ENCODE data around the gene ZNF709.
"Not testable (repeated sequence)": the region's sequence is repeated elsewhere in the genome, so short reads cannot be mapped to it uniquely, and the experiment has no call there.

ZNF709 gene

DNA sequence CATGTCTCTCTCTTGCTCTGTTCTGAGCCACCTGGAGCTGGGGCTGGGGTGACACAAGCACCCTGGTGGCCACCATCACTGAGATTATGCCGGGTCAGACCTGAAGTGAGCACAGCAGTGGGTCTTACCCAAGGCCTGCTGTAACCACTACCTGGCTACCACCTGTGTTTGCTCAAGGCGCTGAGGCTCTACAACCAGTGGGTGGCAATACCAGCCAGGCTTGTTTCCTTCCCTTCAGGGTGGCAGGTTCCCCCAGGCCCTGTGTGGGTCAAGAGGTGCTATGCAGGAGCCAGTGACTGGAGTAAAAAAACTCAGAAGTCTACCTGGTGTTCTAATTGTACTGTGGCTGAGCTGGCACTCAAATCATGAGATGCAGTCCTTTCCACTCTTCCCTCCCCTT lies 35.8 kb downstream of the ZNF709 start:
- DNase-seq: no peak

DNA sequence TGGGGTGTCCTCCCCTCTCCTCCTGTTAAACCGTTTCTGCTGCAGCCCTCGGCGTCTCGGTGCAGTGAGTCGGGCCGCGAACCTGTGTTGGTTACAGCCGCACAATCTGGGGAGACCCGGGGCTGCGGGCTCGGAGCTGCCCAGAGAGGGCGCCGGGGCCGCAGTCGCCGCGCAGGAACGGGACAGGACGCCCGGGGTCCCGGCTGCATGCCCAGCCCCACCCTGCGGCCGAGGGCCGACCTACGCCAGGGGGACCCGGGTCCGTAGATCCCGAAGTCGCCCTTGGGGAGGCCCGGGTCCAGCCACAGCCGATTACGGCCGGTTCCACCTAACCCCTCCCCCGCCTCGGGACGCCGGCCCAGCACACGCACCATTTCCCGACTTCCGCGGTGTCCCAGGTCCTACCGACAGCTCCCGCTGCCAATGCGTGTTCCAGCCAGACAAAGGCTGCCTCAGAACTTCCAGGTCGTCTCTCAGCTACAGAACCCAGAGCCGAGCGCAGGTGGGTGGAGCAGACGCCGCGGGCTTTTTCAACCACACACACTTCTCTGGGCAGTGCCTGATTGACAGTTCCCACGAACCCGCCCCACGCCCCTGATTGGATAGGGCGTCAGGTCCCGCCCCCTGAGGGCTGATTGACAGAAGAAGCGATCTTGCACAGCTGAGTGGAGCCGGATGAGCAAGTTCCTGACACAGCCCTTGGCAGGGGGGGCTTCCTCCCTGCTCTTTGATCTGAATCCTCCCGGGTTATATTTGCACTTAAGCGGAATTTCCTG lies 43.9 kb downstream of the ZNF709 start, which contains the start of gene ZNF443:
ZNF443 (minus strand) TSS at position 481 of the 776 bp plus-strand sequence; CDS start at position 374, 107 bp downstream.
- DNase-seq: peak; percentile 99

DNA sequence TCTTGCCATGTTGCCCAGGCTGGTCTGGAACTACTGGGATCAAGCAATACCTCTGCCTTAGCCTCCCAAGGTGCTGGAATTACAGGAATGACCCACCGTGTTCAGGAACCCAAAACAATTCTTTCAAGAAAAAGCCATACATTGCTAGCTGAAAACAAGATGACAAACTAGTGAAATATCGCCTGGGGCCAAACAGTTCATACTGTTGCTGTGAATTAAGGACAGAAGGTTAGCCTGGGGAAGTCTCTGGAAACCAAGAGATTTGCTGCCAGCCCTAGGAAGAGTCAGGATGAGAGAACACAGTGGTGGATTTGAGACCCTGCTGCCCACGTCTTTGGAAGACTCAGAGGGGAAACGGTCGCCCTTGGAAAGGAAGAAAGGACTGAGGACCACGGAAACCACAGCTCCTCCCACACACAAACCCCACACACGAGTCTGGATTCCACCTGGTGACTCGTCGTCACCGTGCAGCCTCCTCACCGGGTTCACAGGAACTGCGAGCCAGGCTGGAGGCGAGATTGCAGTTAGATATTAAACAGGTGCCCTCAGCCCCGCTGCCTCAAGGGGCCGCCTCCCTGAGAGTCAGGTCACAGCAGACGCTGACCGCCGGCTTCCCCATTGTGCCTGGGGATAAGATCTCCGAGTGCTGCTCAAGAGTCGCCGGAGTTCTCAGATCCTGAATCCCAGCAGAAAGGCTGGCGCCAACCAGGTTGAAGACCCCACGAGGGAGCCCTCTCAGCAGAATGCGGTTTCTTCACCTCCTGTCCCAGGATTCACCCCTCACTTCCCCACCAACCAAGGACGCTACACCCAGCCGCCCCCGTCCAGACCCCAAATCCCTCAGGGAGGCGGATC lies 44.7 kb downstream of the ZNF709 start:
- DNase-seq: peak; percentile 14

DNA sequence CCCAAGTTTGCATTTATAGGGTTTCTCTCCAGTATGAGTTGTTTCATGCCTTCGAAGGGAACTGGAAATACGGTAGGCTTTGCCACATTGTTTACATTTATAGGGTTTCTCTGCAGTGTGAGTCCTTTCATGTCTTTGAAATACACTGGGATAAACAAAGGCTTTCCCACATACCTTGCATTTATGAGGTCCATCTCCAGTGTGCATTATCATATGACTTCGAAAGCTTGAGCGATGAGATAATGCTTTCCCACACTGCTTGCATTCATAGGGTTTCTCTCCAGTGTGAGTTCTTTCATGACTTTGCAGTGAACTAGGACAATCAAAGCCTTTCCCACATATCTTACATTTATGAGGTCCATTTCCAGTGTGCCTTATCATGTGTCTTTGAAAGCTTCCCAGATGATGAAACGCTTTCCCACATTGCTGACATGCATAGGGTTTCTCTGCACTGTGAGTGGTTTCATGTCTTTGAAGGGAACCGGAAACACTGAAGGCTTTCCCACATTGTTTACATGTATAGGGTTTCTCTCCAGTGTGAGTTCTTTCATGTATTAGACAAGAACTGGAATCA lies 53.8 kb downstream of the ZNF709 start:
- DNase-seq: not testable (repeated sequence)

DNA sequence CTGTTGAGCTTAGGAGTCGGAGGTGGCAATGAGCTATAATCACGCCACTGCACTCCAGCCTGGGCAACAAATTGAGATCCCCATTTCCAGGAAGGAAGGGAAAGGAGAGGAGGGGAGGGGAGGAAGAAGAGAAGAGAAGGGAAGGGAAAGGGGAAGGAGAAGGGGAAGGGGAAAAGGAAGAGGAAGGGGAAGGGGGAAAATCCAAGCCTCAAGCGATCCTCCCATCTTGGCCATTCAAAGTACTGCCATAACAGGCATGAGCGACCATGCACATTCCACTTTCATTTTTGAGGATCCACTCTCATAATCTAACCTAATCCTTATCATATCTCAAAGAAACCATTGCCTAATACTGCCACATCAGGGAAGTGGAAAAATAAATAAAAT lies 58.7 kb downstream of the ZNF709 start:
- no peak for DNase-seq

DNA sequence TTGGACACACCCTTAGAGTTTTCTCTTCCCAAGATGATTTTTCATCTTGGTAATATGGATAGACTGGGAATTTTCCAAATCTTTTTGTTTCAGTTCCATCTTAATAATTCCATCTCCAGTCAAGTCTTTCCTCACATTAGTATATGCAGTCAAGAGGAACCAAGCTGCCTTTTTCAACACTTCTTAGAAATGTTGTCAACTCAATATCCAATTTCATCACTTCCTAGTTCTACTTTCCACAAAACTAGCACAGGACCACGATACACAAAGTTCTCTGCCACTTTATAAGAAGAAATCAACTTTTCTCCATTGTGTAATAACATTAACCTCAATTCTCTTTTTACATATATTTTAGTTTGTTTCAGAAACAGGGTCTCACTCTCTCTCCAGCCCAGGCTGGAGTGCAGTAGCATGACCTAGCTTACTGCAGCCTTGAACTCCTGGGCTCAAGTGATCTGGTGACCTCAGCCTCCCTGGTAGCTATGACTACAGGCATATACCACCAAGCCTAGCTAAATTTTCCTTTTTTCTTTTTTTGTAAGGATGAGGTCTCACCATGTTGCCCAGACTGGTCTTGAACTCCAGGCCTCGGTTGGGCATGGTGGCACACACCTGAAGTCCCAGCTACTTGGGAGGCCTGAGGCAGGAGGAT lies 59.3 kb downstream of the ZNF709 start:
- no peak for DNase-seq

DNA sequence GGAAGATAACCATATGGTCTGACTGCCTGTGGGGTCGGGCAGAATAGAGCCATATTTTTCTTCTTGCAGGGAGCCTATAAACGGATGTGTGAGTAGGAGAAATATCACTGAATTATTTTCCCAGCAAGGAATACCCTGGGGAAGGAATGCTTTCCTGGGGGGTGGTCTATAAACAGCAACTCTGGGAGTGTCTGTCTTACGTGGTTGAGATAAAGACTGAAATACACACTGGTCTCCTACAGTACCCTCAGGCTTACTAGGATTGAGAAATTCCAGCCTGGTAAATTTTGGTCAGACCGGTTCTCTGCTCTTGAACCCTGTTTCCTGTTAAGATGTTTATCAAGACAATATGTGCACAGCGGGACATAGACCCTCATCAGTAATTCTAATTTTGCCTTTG lies 67.3 kb downstream of the ZNF709 start:
- not testable (repeated sequence) for DNase-seq

DNA sequence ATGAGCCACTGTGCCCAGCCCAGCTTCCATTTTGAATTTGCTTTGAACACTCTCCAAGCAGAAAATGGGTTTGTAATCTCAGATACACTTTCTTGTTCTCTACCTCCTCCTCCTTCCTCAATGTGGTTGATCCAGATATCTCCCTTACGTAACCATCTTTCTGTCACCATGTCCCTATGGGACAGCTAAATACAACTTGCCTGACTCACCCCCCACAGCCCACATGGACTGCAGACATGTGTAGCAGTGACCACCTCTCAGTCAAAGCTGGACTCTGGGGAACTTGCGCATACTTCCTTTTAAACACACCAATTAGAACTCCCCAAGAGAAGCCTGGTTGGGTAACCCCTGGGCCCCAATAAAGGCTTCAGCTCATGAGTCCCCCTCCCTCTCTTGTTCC lies 72.7 kb downstream of the ZNF709 start:
- DNase-seq: no peak

All from hematopoietic multipotent progenitor cell treated with erythropoietin and hydrocortisone succinate and interleukin-3 and kit ligand, for 8 days (in vitro differentiated cells).